Neural progenitor cell (in vitro differentiated cells): ENCODE data around the gene SIPA1L3. TPM values are rescaled to one million over a fixed set of nuclear protein-coding genes. Genes with fewer than 3 reads are reported as not detected.

Experiments
- DNase-seq: peaks from one replicate; pipeline ENCODE4 v3.0.0-alpha.2; 2016; ENCODE audit warnings: low spot score
- H2AFZ ChIP-seq: fragments of 200-600 bp; sonication (generic); replicated peaks from 2 replicates; pipeline ENCODE4 v1.6.1; 2016; ENCODE audit warnings: antibody characterized with exemption
- H3F3A ChIP-seq: fragments of 200-600 bp; sonication (generic); 2 replicates; pipeline ENCODE4 v1.6.1; 2016; ENCODE audit warnings: antibody characterized with exemption, low read depth
- H3K27ac ChIP-seq: fragments of 200-600 bp; sonication (generic); 2 replicates; pipeline ENCODE4 v1.5.1; 2016; ENCODE audit warnings: mild to moderate bottlenecking
- H3K27me3 ChIP-seq: fragments of 200-600 bp; sonication (generic); 2 replicates; pipeline ENCODE4 v1.6.1; 2016; ENCODE audit warnings: mild to moderate bottlenecking, moderate library complexity
- H3K36me3 ChIP-seq: fragments of 200-600 bp; sonication (generic); 2 replicates; pipeline ENCODE4 v1.5.1; 2016
- H3K4me1 ChIP-seq: fragments of 200-600 bp; sonication (generic); 2 replicates; pipeline ENCODE4 v1.6.1; 2016; ENCODE audit warnings: mixed run types
- H3K4me2 ChIP-seq: fragments of 200-600 bp; sonication (generic); 2 replicates; pipeline ENCODE4 v1.6.1; 2016
- H3K4me3 ChIP-seq: fragments of 200-600 bp; sonication (generic); 2 replicates; pipeline ENCODE4 v1.5.1; 2016
- H3K79me2 ChIP-seq: fragments of 200-600 bp; sonication (generic); 2 replicates; pipeline ENCODE4 v1.6.1; 2016; ENCODE audit warnings: low read depth
- H3K9ac ChIP-seq: fragments of 200-600 bp; sonication (generic); 2 replicates; pipeline ENCODE4 v1.6.1; 2016
- H3K9me3 ChIP-seq: fragments of 200-600 bp; sonication (generic); 2 replicates; pipeline ENCODE4 v1.5.1; 2016; ENCODE audit warnings: low read depth
- H4K20me1 ChIP-seq: fragments of 200-600 bp; sonication (generic); 2 replicates; pipeline ENCODE4 v1.6.1; 2016; ENCODE audit warnings: low read depth
- H3K27ac Mint-ChIP-seq: 3 replicates; pipeline ENCODE4 v1.8.0; 2021; ENCODE audit warnings: mixed read lengths
- H3K27me3 Mint-ChIP-seq: 2 replicates; pipeline ENCODE4 v1.8.0; 2022; ENCODE audit warnings: low read depth, mild to moderate bottlenecking, inconsistent platforms, moderate library complexity, mixed read lengths; ENCODE audit not compliant: insufficient read depth
- H3K36me3 Mint-ChIP-seq: 3 replicates; pipeline ENCODE4 v1.8.0; 2021; ENCODE audit warnings: mixed read lengths
- H3K4me1 Mint-ChIP-seq: 3 replicates; pipeline ENCODE4 v1.8.0; 2021; ENCODE audit warnings: mixed read lengths
- H3K4me3 Mint-ChIP-seq: 3 replicates; pipeline ENCODE4 v1.8.0; 2021; ENCODE audit warnings: mild to moderate bottlenecking, moderate library complexity, mixed read lengths
- H3K9me3 Mint-ChIP-seq: 3 replicates; pipeline ENCODE4 v1.8.0; 2020; ENCODE audit warnings: mixed read lengths
- CTCF ChIP-seq: fragments of 200-600 bp; sonication (generic); IDR thresholded peaks from 2 replicates; pipeline ENCODE4 v1.5.1; 2017; ENCODE audit warnings: antibody characterized with exemption, mild to moderate bottlenecking
- EZH2 ChIP-seq: fragments of 200-600 bp; sonication (generic); IDR thresholded peaks from 2 replicates; pipeline ENCODE4 v1.6.1; 2017; ENCODE audit warnings: antibody characterized with exemption, mild to moderate bottlenecking, moderate library complexity
- EZH2phosphoT487 ChIP-seq: fragments of 200-600 bp; sonication (generic); IDR thresholded peaks from 2 replicates; pipeline ENCODE4 v1.6.1; 2017; ENCODE audit warnings: antibody characterized with exemption
- total RNA-seq: library from RNA; depleted of rRNA; stranded (reverse); fragments of >200 nt; gene quantifications from 2 replicates; pipeline ENCODE4 v1.2.3, GENCODE V29; 2015; ENCODE audit warnings: low replicate concordance

SIPA1L3 gene
- total RNA-seq, 1 donor from 2014 or later, result 19.2 TPM

GRCh38 chr19:37946132-37946531, 39.1 kb downstream of the SIPA1L3 start:
- no peak overlapping the region for H3K27ac ChIP-seq
- Mint-ChIP-seq H3K4me3 (no peak overlapping the region), H3K9me3 (no peaks in the 10 kb centered on the region), H3K27me3 (peaks cover 7% of the 10 kb centered on the region), H3K4me1 (peaks cover 20% of the 10 kb centered on the region), H3K27ac (no peak overlapping the region), H3K36me3 (peaks cover 9% of the 10 kb centered on the region)
- H3K4me2 ChIP-seq, result no peak overlapping the region
- no peaks in the 10 kb centered on the region for H3K36me3 ChIP-seq
- no peak for DNase-seq
- no peaks in the 10 kb centered on the region for H3K9me3 ChIP-seq
- peaks cover 8% of the 10 kb centered on the region for H3K4me1 ChIP-seq
- no peaks in the 10 kb centered on the region for H3K27me3 ChIP-seq
- H3K4me3 ChIP-seq, result no peak overlapping the region
- H3K79me2 ChIP-seq, result peaks cover 87% of the 10 kb centered on the region
- TF ChIP-seq CTCF, result no peak
- TF ChIP-seq EZH2phosphoT487, result no peak
- TF ChIP-seq EZH2, result no peak
- no peak overlapping the region for H2AFZ ChIP-seq
- no peak overlapping the region for H3K9ac ChIP-seq
- H3F3A ChIP-seq, result no peaks in the 10 kb centered on the region
- H4K20me1 ChIP-seq, result peaks cover 11% of the 10 kb centered on the region

GRCh38 chr19:37947778-37948177, 40.8 kb downstream of the SIPA1L3 start:
- Histone ChIP-seq H3F3A (peaks cover 10% of the 10 kb centered on the region), H3K4me2 (no peak overlapping the region), H3K27ac (peak overlapping the region; percentile 67), H4K20me1 (peaks cover 7% of the 10 kb centered on the region), H3K9me3 (no peaks in the 10 kb centered on the region), H3K36me3 (no peaks in the 10 kb centered on the region), H3K9ac (no peak overlapping the region), H3K79me2 (peaks cover 91% of the 10 kb centered on the region), H3K27me3 (no peaks in the 10 kb centered on the region), H2AFZ (no peak overlapping the region), H3K4me3 (no peak overlapping the region), H3K4me1 (peaks cover 10% of the 10 kb centered on the region)
- Mint-ChIP-seq H3K9me3 (no peaks in the 10 kb centered on the region), H3K27ac (no peak overlapping the region), H3K4me1 (peaks cover 18% of the 10 kb centered on the region), H3K36me3 (peaks cover 9% of the 10 kb centered on the region), H3K27me3 (peaks cover 9% of the 10 kb centered on the region), H3K4me3 (no peak overlapping the region)
- TF ChIP-seq EZH2phosphoT487 (no peak), CTCF (no peak), EZH2 (no peak)
- no peak for DNase-seq

- Histone ChIP-seq H3K4me1 (peaks cover 16% of the 10 kb centered on the region), H3K79me2 (peaks cover 89% of the 10 kb centered on the region)
Observed at GRCh38 chr19:37948362-37948761, 41.4 kb downstream of the SIPA1L3 start.

More at GRCh38 chr19:37948362-37948761, 41.4 kb downstream of the SIPA1L3 start:
- Mint-ChIP-seq H3K36me3 (peaks cover 9% of the 10 kb centered on the region), H3K4me3 (no peak overlapping the region), H3K4me1 (peaks cover 24% of the 10 kb centered on the region), H3K9me3 (no peaks in the 10 kb centered on the region), H3K27ac (no peak overlapping the region), H3K27me3 (peaks cover 9% of the 10 kb centered on the region)
- no peak overlapping the region for H3K4me2 ChIP-seq
- no peaks in the 10 kb centered on the region for H3K36me3 ChIP-seq
- no peaks in the 10 kb centered on the region for H3K9me3 ChIP-seq
- H3K27ac ChIP-seq, result no peak overlapping the region
- no peak overlapping the region for H3K9ac ChIP-seq
- DNase-seq, result no peak
- no peak overlapping the region for H2AFZ ChIP-seq
- H3K27me3 ChIP-seq, result no peaks in the 10 kb centered on the region
- TF ChIP-seq CTCF, result no peak
- no peak for TF ChIP-seq EZH2phosphoT487
- no peak for TF ChIP-seq EZH2
- peaks cover 4% of the 10 kb centered on the region for H4K20me1 ChIP-seq
- H3F3A ChIP-seq, result peaks cover 16% of the 10 kb centered on the region
- H3K4me3 ChIP-seq, result no peak overlapping the region
